Kidney (tissue), 14 donors: ENCODE data around the gene HAO1. TPM values are rescaled to one million over a fixed set of nuclear protein-coding genes. Genes with fewer than 3 reads are reported as not detected.

ENCODE experiments used
- DNase-seq, 5 donors: peaks; one replicate each; pipeline ENCODE4 v3.0.0-alpha.2; 2013 to 2020
- FAIRE-seq: peaks from 2 replicates; lab custom pipeline; 2012; peaks lifted over from hg19 to GRCh38; lab: Jason Lieb, UNC
- H3K27ac ChIP-seq, 2 donors: one replicate each; pipeline ENCODE4 v1.7.0; 2013; ENCODE audit warnings: low read depth in 2 of 2, low read length in 2 of 2, inconsistent platforms in 1 of 2
- H3K27me3 ChIP-seq: one replicate; pipeline ENCODE4 v1.7.1; 2013; ENCODE audit warnings: low read length, inconsistent platforms; ENCODE audit not compliant: control insufficient read depth, insufficient read depth
- H3K36me3 ChIP-seq, 3 donors: one replicate each; pipeline versions ENCODE4 v1.7.0 to v1.7.1; 2013; ENCODE audit warnings: low read length in 3 of 3, control low read depth in 1 of 3, inconsistent platforms in 1 of 3; ENCODE audit not compliant: insufficient read depth in 3 of 3, control insufficient read depth in 2 of 3
- H3K4me1 ChIP-seq, 3 donors: one replicate each; pipeline versions ENCODE4 v1.7.0 to v1.7.1; 2013; ENCODE audit warnings: low read length in 3 of 3, inconsistent platforms in 1 of 3, low read depth in 1 of 3; ENCODE audit not compliant: control insufficient read depth in 2 of 3, insufficient read depth in 2 of 3
- H3K4me3 ChIP-seq, 3 donors: one replicate each; pipeline versions ENCODE4 v1.7.0 to v1.8.1; 2013; ENCODE audit warnings: low read length in 3 of 3, control low read depth in 1 of 3, inconsistent platforms in 1 of 3
- H3K9ac ChIP-seq, 3 donors: one replicate each; pipeline versions ENCODE4 v1.7.0 to v1.7.1; 2013; ENCODE audit warnings: low read length in 3 of 3, control low read depth in 1 of 3, inconsistent platforms in 1 of 3
- H3K9me3 ChIP-seq, 3 donors: one replicate each; pipeline versions ENCODE4 v1.7.0 to v1.7.1; 2013; ENCODE audit warnings: low read length in 3 of 3, control low read depth in 1 of 3, inconsistent platforms in 1 of 3; ENCODE audit not compliant: control insufficient read depth in 2 of 3, insufficient read depth in 1 of 3
- intact Hi-C: fragments of 100-400 bp; cut with DNase I; formaldehyde crosslinking; loops from one replicate; pipeline ENCODE4 v1.11.1; 2022
- polyA plus RNA-seq: library from polyadenylated mRNA; stranded (reverse); fragments of 350-450 nt; fragmentation: Illumina TruSeq; extraction: RNeasy Lipid Tissue Mini Kit (QIAGEN cat#74804); gene quantifications from one replicate; pipeline ENCODE4 v1.2.3, GENCODE V29; 2014; ENCODE audit warnings: low read depth, low replicate concordance; ENCODE audit not compliant: insufficient read depth
- total RNA-seq: library from RNA; stranded (reverse); fragmentation: NEBNext Ultra II Directional; extraction: Animal tissue kit (Norgen Biotek cat#: 25700); gene quantifications from one replicate; pipeline ENCODE4 v1.2.1, GENCODE V29; 2021
- TF ChIP-seq, protein P1 (sequence below): IDR thresholded peaks from 3 replicates; pipeline ENCODE4 v1.5.1; 2012; ENCODE audit warnings: mild to moderate bottlenecking, moderate library complexity, borderline replicate concordance; ENCODE audit not compliant: insufficient read depth; ENCODE audit errors: extremely low read depth
- donor health status: control.
- donor health status: control.
- donor health status: control.
- donor health status: control.
- donor health status: control.
- donor health status: DM: yes; HTN: yes; CAD: no.
- donor health status: Normal renal cell carcinoma (clear cell type).

The HAO1 gene
- total and polyA plus RNA-seq, 2 donors from 2014 or later = 0.86 TPM; not detected in 1

DNA sequence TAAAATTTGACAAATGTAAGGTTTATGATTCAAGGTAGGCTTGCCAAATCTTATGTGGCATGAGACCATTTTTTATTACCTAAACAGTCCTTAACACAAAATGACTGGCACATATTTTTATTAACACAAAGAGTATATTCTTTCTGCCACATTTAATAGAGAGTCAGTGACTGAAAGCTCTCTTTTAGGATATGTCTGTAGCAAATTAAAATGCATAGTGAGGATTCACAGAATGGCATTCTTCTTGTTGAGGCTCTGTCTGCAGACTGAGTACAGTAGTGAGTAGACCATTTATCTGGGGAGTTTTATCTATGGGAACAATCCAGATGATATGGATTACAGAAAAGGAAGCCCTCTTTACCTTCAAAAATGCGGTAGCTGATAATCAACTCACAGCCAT, 56.5 kb downstream of the HAO1 start:
- Histone ChIP-seq H3K9me3 (no peaks in the 10 kb centered on the region), H3K27me3 (no peaks in the 10 kb centered on the region), H3K4me1 (no peaks in the 10 kb centered on the region), H3K27ac (no peak overlapping the region), H3K36me3 (no peaks in the 10 kb centered on the region), H3K9ac (no peak overlapping the region), H3K4me3 (no peak overlapping the region)
- DNase-seq (no peak), FAIRE-seq (no peak)
- intact Hi-C loops = no loop called here
- TF ChIP-seq, protein P1, sequence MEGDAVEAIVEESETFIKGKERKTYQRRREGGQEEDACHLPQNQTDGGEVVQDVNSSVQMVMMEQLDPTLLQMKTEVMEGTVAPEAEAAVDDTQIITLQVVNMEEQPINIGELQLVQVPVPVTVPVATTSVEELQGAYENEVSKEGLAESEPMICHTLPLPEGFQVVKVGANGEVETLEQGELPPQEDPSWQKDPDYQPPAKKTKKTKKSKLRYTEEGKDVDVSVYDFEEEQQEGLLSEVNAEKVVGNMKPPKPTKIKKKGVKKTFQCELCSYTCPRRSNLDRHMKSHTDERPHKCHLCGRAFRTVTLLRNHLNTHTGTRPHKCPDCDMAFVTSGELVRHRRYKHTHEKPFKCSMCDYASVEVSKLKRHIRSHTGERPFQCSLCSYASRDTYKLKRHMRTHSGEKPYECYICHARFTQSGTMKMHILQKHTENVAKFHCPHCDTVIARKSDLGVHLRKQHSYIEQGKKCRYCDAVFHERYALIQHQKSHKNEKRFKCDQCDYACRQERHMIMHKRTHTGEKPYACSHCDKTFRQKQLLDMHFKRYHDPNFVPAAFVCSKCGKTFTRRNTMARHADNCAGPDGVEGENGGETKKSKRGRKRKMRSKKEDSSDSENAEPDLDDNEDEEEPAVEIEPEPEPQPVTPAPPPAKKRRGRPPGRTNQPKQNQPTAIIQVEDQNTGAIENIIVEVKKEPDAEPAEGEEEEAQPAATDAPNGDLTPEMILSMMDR = no peak

DNA sequence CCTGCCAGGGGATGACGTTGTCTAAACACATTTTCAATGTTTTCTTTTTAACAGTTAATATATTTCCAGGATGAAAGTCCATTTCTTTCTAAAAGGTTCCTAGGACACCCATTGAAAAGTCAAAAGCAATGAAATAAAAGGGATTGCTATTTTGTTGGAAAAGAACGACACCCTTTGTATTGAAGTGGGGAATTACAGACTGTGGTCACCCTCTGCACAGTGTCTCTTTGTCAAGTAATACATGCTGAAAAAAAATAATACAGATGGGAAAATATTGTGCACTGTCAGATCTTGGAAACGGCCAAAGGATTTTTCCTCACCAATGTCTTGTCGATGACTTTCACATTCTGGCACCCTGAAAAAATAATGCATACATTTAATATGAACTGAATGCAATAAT, 56.9 kb downstream of the HAO1 start:
- Histone ChIP-seq H3K36me3 (no peaks in the 10 kb centered on the region), H3K4me3 (no peak overlapping the region), H3K4me1 (no peaks in the 10 kb centered on the region), H3K9me3 (no peaks in the 10 kb centered on the region), H3K27ac (no peak overlapping the region), H3K9ac (no peak overlapping the region), H3K27me3 (no peaks in the 10 kb centered on the region)
- FAIRE-seq = no peak
- TF ChIP-seq, protein P1 = no peak
- intact Hi-C loops = no loop called here
- DNase-seq = no peak

DNA sequence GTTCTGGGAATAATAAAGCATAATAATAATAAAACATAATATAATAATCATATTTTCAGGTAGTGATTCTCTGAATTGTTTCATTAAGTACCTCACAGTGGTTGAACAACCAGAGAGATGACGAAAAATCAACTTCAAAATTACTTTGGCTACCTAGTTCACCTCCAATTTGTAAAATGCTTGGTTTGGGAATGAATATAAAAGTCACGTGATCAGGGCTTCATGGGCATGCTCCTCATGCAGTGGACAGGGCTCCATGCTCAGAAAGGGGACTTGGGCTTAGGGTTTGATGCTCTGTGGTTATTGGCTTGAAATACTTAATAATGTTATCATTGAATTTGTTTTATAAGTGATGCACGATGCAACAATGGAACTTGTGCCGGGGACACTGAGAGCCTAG, 58.2 kb downstream of the HAO1 start:
- TF ChIP-seq, protein P1 = no peak
- intact Hi-C loops = no loop called here
- Histone ChIP-seq H3K27ac (no peak overlapping the region), H3K9me3 (no peaks in the 10 kb centered on the region), H3K9ac (no peak overlapping the region), H3K36me3 (no peaks in the 10 kb centered on the region), H3K27me3 (no peaks in the 10 kb centered on the region), H3K4me3 (no peak overlapping the region), H3K4me1 (no peaks in the 10 kb centered on the region)
- FAIRE-seq = no peak
- DNase-seq = no peak

DNA sequence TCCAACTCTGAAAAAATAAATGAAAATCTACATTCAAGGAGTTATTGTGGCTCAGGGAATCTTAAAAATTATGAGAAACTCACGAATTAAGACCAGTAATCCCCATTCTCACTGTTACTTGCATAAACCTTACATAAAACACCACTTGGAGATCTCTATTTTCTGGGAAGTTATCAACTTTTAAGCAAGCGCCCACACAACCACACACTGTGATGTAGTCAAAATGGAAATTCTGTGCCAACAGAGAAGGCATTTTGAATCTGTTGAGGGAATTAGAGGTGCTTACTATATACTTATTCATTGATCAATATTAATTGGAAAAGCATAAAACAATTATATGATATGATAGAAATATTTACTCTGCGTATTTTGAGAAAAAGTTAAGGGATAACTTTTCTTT, 58.7 kb downstream of the HAO1 start:
- no peak overlapping the region for H3K4me3 ChIP-seq
- H3K4me1 ChIP-seq = no peaks in the 10 kb centered on the region
- H3K36me3 ChIP-seq = no peaks in the 10 kb centered on the region
- H3K9ac ChIP-seq = no peak overlapping the region
- FAIRE-seq = no peak
- DNase-seq = no peak
- H3K9me3 ChIP-seq = no peaks in the 10 kb centered on the region
- no peaks in the 10 kb centered on the region for H3K27me3 ChIP-seq
- TF ChIP-seq, protein P1 = no peak
- intact Hi-C loops = no loop called here
- no peak overlapping the region for H3K27ac ChIP-seq
